Loucy (cell line): ENCODE results near the gene SIGLEC6.

Experiments used
- CTCF ChIP-seq: fragments of 200-600 bp; sonication (generic); conservative IDR thresholded peaks from 2 replicates; pipeline ENCODE4 v1.5.1; 2014; ENCODE audit warnings: mild to moderate bottlenecking, antibody characterized with exemption, low read length
- EZH2phosphoT487 ChIP-seq: fragments of 200-600 bp; IDR thresholded peaks from 2 replicates; pipeline ENCODE4 v1.6.1; 2018; ENCODE audit warnings: antibody characterized with exemption, mild to moderate bottlenecking, moderate library complexity, borderline replicate concordance

DNA sequence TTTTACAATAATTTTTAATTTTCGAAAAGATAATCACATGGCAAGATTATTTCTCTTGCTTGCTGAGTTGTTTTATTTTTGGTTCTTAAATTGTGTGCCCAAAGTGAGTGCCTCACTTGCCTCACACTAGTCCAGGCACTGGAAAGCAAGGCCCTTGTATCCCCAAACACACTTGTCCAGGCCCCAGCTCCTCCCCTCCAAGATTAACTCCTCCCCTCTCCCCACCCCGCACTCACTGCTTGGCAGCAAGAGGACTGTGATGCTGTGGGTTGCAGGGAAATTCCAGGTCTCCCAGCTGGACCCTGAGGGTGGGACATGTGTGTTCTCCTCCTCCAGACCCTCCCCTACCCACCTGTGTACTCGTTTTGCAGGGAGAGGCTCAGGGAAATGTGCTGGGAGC, 33.8 kb downstream of the SIGLEC6 start:
- TF ChIP-seq CTCF (no peak), EZH2phosphoT487 (no peak)
